Keratinocyte (primary cell): ENCODE results near the gene CISTR. TPM values are rescaled to one million over a fixed set of nuclear protein-coding genes. Genes with fewer than 3 reads are reported as not detected.

Source experiments
- DNase-seq: peaks from one replicate; pipeline ENCODE4 v3.0.0-alpha.2; 2011; ENCODE audit warnings: low read depth, missing footprints, low spot score
- FAIRE-seq: peaks from 2 replicates; lab custom pipeline; 2011; peaks lifted over from hg19 to GRCh38; lab: Jason Lieb, UNC
- H2AFZ ChIP-seq: 2 replicates; pipeline ENCODE4 v1.6.0; 2012; ENCODE audit warnings: low read length, control low read depth, inconsistent platforms; ENCODE audit not compliant: control insufficient read depth
- H3K27ac ChIP-seq: 2 replicates; pipeline ENCODE4 v1.5.1; 2011; ENCODE audit warnings: low read length; ENCODE audit not compliant: control insufficient read depth, insufficient read depth
- H3K27me3 ChIP-seq: 3 replicates; pipeline ENCODE4 v1.6.0; 2011; ENCODE audit warnings: low read length; ENCODE audit not compliant: control insufficient read depth, insufficient read depth; ENCODE audit errors: extremely low read depth
- H3K36me3 ChIP-seq, 2 experiments: 2 replicates in 1 of 2; 3 replicates in 1 of 2; pipeline ENCODE4 v1.5.1; 2011; ENCODE audit warnings: low read length in 2 of 2, mild to moderate bottlenecking in 1 of 2; ENCODE audit not compliant: control insufficient read depth in 2 of 2, insufficient read depth in 2 of 2; ENCODE audit errors: extremely low read depth in 1 of 2
- H3K4me1 ChIP-seq: 3 replicates; pipeline ENCODE4 v1.5.1; 2011; ENCODE audit warnings: low read length; ENCODE audit not compliant: control insufficient read depth, insufficient read depth; ENCODE audit errors: extremely low read depth
- H3K4me2 ChIP-seq: 3 replicates; pipeline ENCODE4 v1.6.0; 2011; ENCODE audit warnings: low read depth, low read length; ENCODE audit not compliant: control insufficient read depth, insufficient read depth; ENCODE audit errors: extremely low read depth
- H3K4me3 ChIP-seq, 3 experiments: fragments of 200-600 bp in 1 of 3; sonication (generic) in 1 of 3; 2 replicates in 2 of 3; 3 replicates in 1 of 3; pipeline ENCODE4 v1.5.1; 2011 to 2016; ENCODE audit warnings: low read length in 3 of 3, mild to moderate bottlenecking in 3 of 3, control low read depth in 2 of 3, inconsistent platforms in 1 of 3, low read depth in 1 of 3, mixed read lengths in 1 of 3, mixed run types in 1 of 3, moderate library complexity in 1 of 3; ENCODE audit not compliant: control insufficient read depth in 2 of 3, insufficient read depth in 2 of 3; ENCODE audit errors: extremely low read depth in 1 of 3
- H3K79me2 ChIP-seq: 2 replicates; pipeline ENCODE4 v1.6.0; 2012; ENCODE audit warnings: low read length; ENCODE audit not compliant: control insufficient read depth, insufficient read depth
- H3K9ac ChIP-seq: 3 replicates; pipeline ENCODE4 v1.6.0; 2011; ENCODE audit warnings: low read length; ENCODE audit not compliant: control insufficient read depth, insufficient read depth; ENCODE audit errors: extremely low read depth
- H3K9me1 ChIP-seq: 3 replicates; pipeline ENCODE4 v1.6.0; 2011; ENCODE audit warnings: low read length; ENCODE audit not compliant: control insufficient read depth, insufficient read depth; ENCODE audit errors: extremely low read depth
- H3K9me3 ChIP-seq: 2 replicates; pipeline ENCODE4 v1.5.1; 2012; ENCODE audit warnings: low read depth, low read length; ENCODE audit not compliant: control insufficient read depth
- H4K20me1 ChIP-seq: 3 replicates; pipeline ENCODE4 v1.6.0; 2011; ENCODE audit warnings: low read length; ENCODE audit not compliant: control insufficient read depth, insufficient read depth; ENCODE audit errors: extremely low read depth
- CTCF ChIP-seq, 3 experiments: IDR thresholded peaks in 1 of 3; conservative IDR thresholded peaks in 1 of 3; optimal IDR thresholded peaks in 1 of 3; 2 replicates in 2 of 3; 3 replicates in 1 of 3; pipeline versions ENCODE3 to v1.5.1; 2011; ENCODE audit warnings: low read length in 3 of 3, mild to moderate bottlenecking in 3 of 3, moderate library complexity in 2 of 3, control low read depth in 1 of 3, inconsistent platforms in 1 of 3; ENCODE audit not compliant: insufficient read depth in 2 of 3; ENCODE audit errors: extremely low read depth in 1 of 3
- EZH2 ChIP-seq: IDR thresholded peaks from one replicate; pipeline ENCODE4 v1.6.1; 2012; ENCODE audit warnings: inconsistent platforms, mild to moderate bottlenecking, low read length, moderate library complexity
- dilution Hi-C: fragments of 300-500 bp; cut with MboI; formaldehyde crosslinking; loops from one replicate; pipeline ENCODE4 v1.7.0; 2020; ENCODE audit warnings: low sequenced_read_pairs; ENCODE audit not compliant: extremely low pct_ligation_motif_present
- polyA plus RNA-seq, 5 experiments: library from polyadenylated mRNA; depleted of rRNA in 3 of 5; stranded (reverse) in 3 of 5; stranded (forward) in 1 of 5; unstranded in 1 of 5; fragments of >200 nt; gene quantifications; 1 replicate in 1 of 5; 2 replicates in 3 of 5; 3 replicates in 1 of 5; pipeline versions ENCODE4 v1.2.1 to v1.2.3, GENCODE V29; 2011 to 2012; ENCODE audit warnings: missing spikeins in 2 of 5, low read depth in 1 of 5, low replicate concordance in 1 of 5

The CISTR gene
- polyA plus RNA-seq, 1 donor (not counting 4 experiments of a cell fraction or from before 2014, with no cell fraction given): not detected

GRCh38 chr12:53737951-53738405, 13.8 kb downstream of the CISTR start:
- Histone ChIP-seq H3K9ac (no peak overlapping the region), H3K27ac (no peak overlapping the region), H3K9me1 (no peaks in the 10 kb centered on the region), H3K36me3 (no peaks in the 10 kb centered on the region), H3K4me1 (no peaks in the 10 kb centered on the region), H4K20me1 (no peaks in the 10 kb centered on the region), H3K4me3 (no peak overlapping the region), H2AFZ (no peak overlapping the region), H3K79me2 (no peaks in the 10 kb centered on the region), H3K4me2 (no peak overlapping the region), H3K27me3 (peaks cover 45% of the 10 kb centered on the region), H3K9me3 (no peaks in the 10 kb centered on the region)
- no peak for TF ChIP-seq CTCF (optimal IDR thresholded peaks at IDR 0.05 in 1 of 3, IDR thresholded peaks at IDR 0.05 in 1 of 3, conservative IDR thresholded peaks at IDR 0.05 in 1 of 3; ENCODE audit: extremely low read depth in 1 of 3, insufficient read depth in 2 of 3, low read length in 3 of 3)
- no peak for TF ChIP-seq EZH2
- dilution Hi-C loops: no loop called here
- FAIRE-seq (no peak), DNase-seq (no peak)

GRCh38 chr12:53737093-53737808, 14.5 kb downstream of the CISTR start:
- no peak overlapping the region for H2AFZ ChIP-seq
- H3K9me3 ChIP-seq: no peaks in the 10 kb centered on the region
- no peaks in the 10 kb centered on the region for H3K36me3 ChIP-seq
- H3K4me3 ChIP-seq: no peak overlapping the region
- H3K4me1 ChIP-seq: no peaks in the 10 kb centered on the region
- DNase-seq: no peak
- FAIRE-seq: no peak
- H4K20me1 ChIP-seq: no peaks in the 10 kb centered on the region
- peaks cover 45% of the 10 kb centered on the region for H3K27me3 ChIP-seq
- dilution Hi-C loops: no loop called here
- no peak overlapping the region for H3K4me2 ChIP-seq
- no peak overlapping the region for H3K9ac ChIP-seq
- no peak overlapping the region for H3K27ac ChIP-seq
- no peaks in the 10 kb centered on the region for H3K9me1 ChIP-seq
- TF ChIP-seq EZH2 (no peak), CTCF (optimal IDR thresholded peaks at IDR 0.05 in 1 of 3, IDR thresholded peaks at IDR 0.05 in 1 of 3, conservative IDR thresholded peaks at IDR 0.05 in 1 of 3; ENCODE audit: extremely low read depth in 1 of 3, insufficient read depth in 2 of 3, low read length in 3 of 3) (no peak)
- H3K79me2 ChIP-seq: no peaks in the 10 kb centered on the region
